ENCODE measurements around the gene CACNG8. TPM values are rescaled to one million over a fixed set of nuclear protein-coding genes. Genes with fewer than 3 reads are reported as not detected.
A peak's percentile ranks its signal among the peaks of the same experiment; 100 is the strongest.

Gene CACNG8
- polyA plus RNA-seq, 3 donors, result 0.05 TPM; not detected in 2

DNA sequence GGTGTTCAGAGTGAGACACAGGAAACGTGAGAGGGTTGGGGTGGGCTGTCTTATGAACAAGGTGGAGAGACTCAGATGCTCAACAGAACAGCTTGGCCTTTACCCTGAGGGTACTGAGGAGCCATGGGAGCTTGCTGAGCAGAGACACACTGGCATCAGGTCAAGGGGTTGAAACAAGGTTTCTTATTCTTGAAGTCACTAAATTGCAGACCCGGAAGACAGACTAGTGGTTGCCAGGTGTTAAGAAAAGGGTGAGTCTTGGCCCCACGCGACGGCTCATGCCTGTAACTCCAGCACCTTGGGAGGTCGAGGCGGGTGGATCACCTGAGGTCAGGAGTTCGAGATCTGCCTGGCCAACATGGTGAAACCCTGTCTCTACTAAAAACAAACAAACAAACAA is 51.1 kb downstream of the CACNG8 start:
- no peaks in the 10 kb centered on the region for H4K20me1 ChIP-seq (ENCODE audit: insufficient read depth, low read length)
- DNase-seq, result no peak
- no peak overlapping the region for H3K4me2 ChIP-seq (replicated peaks; ENCODE audit: extremely low read depth, low read length, poor library complexity, severe bottlenecking)
- H3K27ac Mint-ChIP-seq, result peak overlapping the region in 1 of 7 donors; percentile 80
- H3K9me3 ChIP-seq (replicated peaks in 1 of 2; ENCODE audit: control insufficient read depth in 1 of 2, insufficient read depth in 1 of 2, low read length in 2 of 2), result peaks cover 0 to 4% of the 10 kb centered on the region in 2 donors
- peaks cover 2 to 14% (median 11%) of the 10 kb centered on the region in 7 donors for H3K9me3 Mint-ChIP-seq
- peaks cover 41% of the 10 kb centered on the region for H3K4me1 Mint-ChIP-seq
- no peaks in the 10 kb centered on the region for H3K79me2 ChIP-seq (ENCODE audit: insufficient read depth, low read length)
- no peak overlapping the region for H2AFZ ChIP-seq (ENCODE audit: insufficient read depth, low read depth, low read length, poor library complexity, severe bottlenecking)
- peaks cover 0 to 3% of the 10 kb centered on the region in 2 donors for H3K36me3 Mint-ChIP-seq
- WGBS (ENCODE audit: insufficient coverage), result 86% methylated on average over 4 of the region's 8 CpGs
- no peak overlapping the region for H3K9ac ChIP-seq (ENCODE audit: insufficient read depth, low read length, poor library complexity, severe bottlenecking)
- peaks cover 27 to 42% of the 10 kb centered on the region in 2 donors for H3K4me1 ChIP-seq (ENCODE audit: control insufficient read depth in 1 of 2, insufficient read depth in 2 of 2, low read length in 2 of 2)
- peaks cover 28 to 36% (median 30%) of the 10 kb centered on the region in 3 donors for H3K27me3 Mint-ChIP-seq (ENCODE audit: low read depth in 3 of 3)
- H3K4me3 Mint-ChIP-seq, result no peak overlapping the region
- H3K4me3 ChIP-seq (replicated peaks in 1 of 3; ENCODE audit: low read depth in 2 of 3, low read length in 3 of 3), result no peak overlapping the region
- H3K27me3 ChIP-seq (ENCODE audit: control insufficient read depth in 2 of 2, insufficient read depth in 2 of 2, low read length in 2 of 2), result peaks cover 0 to 16% of the 10 kb centered on the region in 2 donors
- H3K36me3 ChIP-seq (replicated peaks in 1 of 2; ENCODE audit: control insufficient read depth in 1 of 2, insufficient read depth in 2 of 2, low read length in 2 of 2), result no peaks in the 10 kb centered on the region
- intact Hi-C loops (cut with micrococcal nuclease), result no loop called here
- H3K27ac ChIP-seq (ENCODE audit: low read depth in 1 of 2, low read length in 2 of 2), result no peak overlapping the region
- TF ChIP-seq, protein P1, sequence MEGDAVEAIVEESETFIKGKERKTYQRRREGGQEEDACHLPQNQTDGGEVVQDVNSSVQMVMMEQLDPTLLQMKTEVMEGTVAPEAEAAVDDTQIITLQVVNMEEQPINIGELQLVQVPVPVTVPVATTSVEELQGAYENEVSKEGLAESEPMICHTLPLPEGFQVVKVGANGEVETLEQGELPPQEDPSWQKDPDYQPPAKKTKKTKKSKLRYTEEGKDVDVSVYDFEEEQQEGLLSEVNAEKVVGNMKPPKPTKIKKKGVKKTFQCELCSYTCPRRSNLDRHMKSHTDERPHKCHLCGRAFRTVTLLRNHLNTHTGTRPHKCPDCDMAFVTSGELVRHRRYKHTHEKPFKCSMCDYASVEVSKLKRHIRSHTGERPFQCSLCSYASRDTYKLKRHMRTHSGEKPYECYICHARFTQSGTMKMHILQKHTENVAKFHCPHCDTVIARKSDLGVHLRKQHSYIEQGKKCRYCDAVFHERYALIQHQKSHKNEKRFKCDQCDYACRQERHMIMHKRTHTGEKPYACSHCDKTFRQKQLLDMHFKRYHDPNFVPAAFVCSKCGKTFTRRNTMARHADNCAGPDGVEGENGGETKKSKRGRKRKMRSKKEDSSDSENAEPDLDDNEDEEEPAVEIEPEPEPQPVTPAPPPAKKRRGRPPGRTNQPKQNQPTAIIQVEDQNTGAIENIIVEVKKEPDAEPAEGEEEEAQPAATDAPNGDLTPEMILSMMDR (IDR thresholded peaks at IDR 0.05), result no peak

DNA sequence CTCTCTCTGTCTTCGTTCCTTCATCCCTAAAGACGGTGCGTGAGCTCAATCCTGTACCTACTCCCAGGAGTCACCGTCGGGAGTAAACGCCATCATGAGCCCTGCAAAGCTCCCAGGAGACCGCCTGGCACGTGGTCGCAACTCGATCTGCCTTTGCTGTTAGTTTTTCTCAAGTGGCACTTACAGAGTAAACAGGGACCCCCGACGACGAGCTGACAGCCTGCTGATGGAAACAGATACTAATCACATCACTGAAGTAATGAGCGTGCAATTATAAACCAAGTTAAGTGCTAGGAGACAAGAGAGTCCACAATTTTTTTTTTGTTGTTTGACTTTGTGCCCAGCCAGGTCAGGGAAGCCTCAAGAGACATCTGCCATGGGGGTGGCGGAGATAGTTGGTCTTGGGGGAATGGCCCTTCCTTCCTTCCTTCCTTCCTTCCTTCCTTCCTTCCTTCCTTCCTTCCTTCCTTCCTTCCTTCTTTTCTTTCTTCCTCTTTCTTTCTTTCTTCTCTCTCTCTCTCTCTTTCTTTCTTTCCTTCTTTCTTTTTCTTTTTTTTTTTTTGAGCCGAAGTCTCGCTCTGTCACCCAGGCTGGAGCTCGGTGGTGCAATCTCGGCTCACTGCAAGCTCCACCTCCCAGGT is 52.3 kb downstream of the CACNG8 start:
- Histone ChIP-seq H3K79me2 (ENCODE audit: insufficient read depth, low read length) (no peaks in the 10 kb centered on the region), H3K36me3 (replicated peaks in 1 of 2; ENCODE audit: control insufficient read depth in 1 of 2, insufficient read depth in 2 of 2, low read length in 2 of 2) (no peaks in the 10 kb centered on the region), H4K20me1 (ENCODE audit: insufficient read depth, low read length) (no peaks in the 10 kb centered on the region), H3K4me3 (replicated peaks in 1 of 3; ENCODE audit: low read depth in 2 of 3, low read length in 3 of 3) (no peak overlapping the region), H2AFZ (ENCODE audit: insufficient read depth, low read depth, low read length, poor library complexity, severe bottlenecking) (no peak overlapping the region), H3K4me2 (replicated peaks; ENCODE audit: extremely low read depth, low read length, poor library complexity, severe bottlenecking) (no peak overlapping the region), H3K27ac (ENCODE audit: low read depth in 1 of 2, low read length in 2 of 2) (no peak overlapping the region), H3K27me3 (ENCODE audit: control insufficient read depth in 2 of 2, insufficient read depth in 2 of 2, low read length in 2 of 2) (peaks cover 0 to 13% of the 10 kb centered on the region in 2 donors), H3K9ac (ENCODE audit: insufficient read depth, low read length, poor library complexity, severe bottlenecking) (no peak overlapping the region), H3K4me1 (ENCODE audit: control insufficient read depth in 1 of 2, insufficient read depth in 2 of 2, low read length in 2 of 2) (peaks cover 39 to 54% of the 10 kb centered on the region in 2 donors), H3K9me3 (replicated peaks in 1 of 2; ENCODE audit: control insufficient read depth in 1 of 2, insufficient read depth in 1 of 2, low read length in 2 of 2) (peaks cover 0 to 4% of the 10 kb centered on the region in 2 donors)
- Mint-ChIP-seq H3K4me1 (peaks cover 53% of the 10 kb centered on the region), H3K27me3 (ENCODE audit: low read depth in 3 of 3) (peaks cover 21 to 27% (median 27%) of the 10 kb centered on the region in 3 donors), H3K27ac (peak overlapping the region in 3 of 7 donors; percentile 30 to 77 (median 41)), H3K4me3 (peak overlapping the region in 1 of 2 donors; percentile 54), H3K36me3 (peaks cover 0 to 3% of the 10 kb centered on the region in 2 donors), H3K9me3 (peaks cover 2 to 14% (median 11%) of the 10 kb centered on the region in 7 donors)
- TF ChIP-seq, protein P1 (IDR thresholded peaks at IDR 0.05), result no peak
- no peak for DNase-seq
- WGBS (ENCODE audit: insufficient coverage), result 76% methylated on average over 10 of the region's 19 CpGs
- intact Hi-C loops (cut with micrococcal nuclease), result no loop called here

Data from CD14-positive monocyte (primary cell).